Mononuclear cell (primary cell): ENCODE data around the gene RASSF1. TPM values are rescaled to one million over a fixed set of nuclear protein-coding genes. Genes with fewer than 3 reads are reported as not detected.

ENCODE experiments used
- H3K27me3 ChIP-seq: 2 replicates; pipeline ENCODE4 v1.6.0; 2011; ENCODE audit warnings: low read length, control low read depth; ENCODE audit not compliant: insufficient read depth
- H3K4me1 ChIP-seq: 2 replicates; pipeline ENCODE4 v1.5.1; 2011; ENCODE audit warnings: mild to moderate bottlenecking, low read length, control low read depth; ENCODE audit not compliant: insufficient read depth
- H3K4me3 ChIP-seq: 2 replicates; pipeline ENCODE4 v1.5.1; 2011; ENCODE audit warnings: mild to moderate bottlenecking, low read length, moderate library complexity
- H3K9me3 ChIP-seq: 2 replicates; pipeline ENCODE4 v1.5.1; 2011; ENCODE audit warnings: low read depth, mild to moderate bottlenecking, control low read depth, low read length
- total RNA-seq: library from RNA; depleted of rRNA; stranded (reverse); fragments of >200 nt; gene quantifications from one replicate; pipeline ENCODE4 v1.2.3, GENCODE V29; 2012

Gene RASSF1
- total RNA-seq, 1 donor = 44.8 TPM

- no peak overlapping the region for H3K4me3 ChIP-seq
- no peaks in the 10 kb centered on the region for H3K27me3 ChIP-seq
- H3K9me3 ChIP-seq = no peaks in the 10 kb centered on the region
- no peaks in the 10 kb centered on the region for H3K4me1 ChIP-seq
Measured at GRCh38 chr3:50373146-50374051, 32.8 kb upstream of the RASSF1 start.

- H3K4me3 ChIP-seq = no peak overlapping the region
- H3K4me1 ChIP-seq = no peaks in the 10 kb centered on the region
- H3K27me3 ChIP-seq = no peaks in the 10 kb centered on the region
- no peaks in the 10 kb centered on the region for H3K9me3 ChIP-seq
Measured at GRCh38 chr3:50372349-50372748, 31.7 kb upstream of the RASSF1 start.

GRCh38 chr3:50371133-50371685 is 30.6 kb upstream of the RASSF1 start:
- Histone ChIP-seq H3K9me3 (no peaks in the 10 kb centered on the region), H3K4me3 (no peak overlapping the region), H3K4me1 (peaks cover 2% of the 10 kb centered on the region), H3K27me3 (no peaks in the 10 kb centered on the region)

- Histone ChIP-seq H3K4me3 (no peak overlapping the region), H3K9me3 (no peaks in the 10 kb centered on the region), H3K27me3 (no peaks in the 10 kb centered on the region), H3K4me1 (peaks cover 8% of the 10 kb centered on the region)
Measured at GRCh38 chr3:50370594-50370993, 30.0 kb upstream of the RASSF1 start.

DNA sequence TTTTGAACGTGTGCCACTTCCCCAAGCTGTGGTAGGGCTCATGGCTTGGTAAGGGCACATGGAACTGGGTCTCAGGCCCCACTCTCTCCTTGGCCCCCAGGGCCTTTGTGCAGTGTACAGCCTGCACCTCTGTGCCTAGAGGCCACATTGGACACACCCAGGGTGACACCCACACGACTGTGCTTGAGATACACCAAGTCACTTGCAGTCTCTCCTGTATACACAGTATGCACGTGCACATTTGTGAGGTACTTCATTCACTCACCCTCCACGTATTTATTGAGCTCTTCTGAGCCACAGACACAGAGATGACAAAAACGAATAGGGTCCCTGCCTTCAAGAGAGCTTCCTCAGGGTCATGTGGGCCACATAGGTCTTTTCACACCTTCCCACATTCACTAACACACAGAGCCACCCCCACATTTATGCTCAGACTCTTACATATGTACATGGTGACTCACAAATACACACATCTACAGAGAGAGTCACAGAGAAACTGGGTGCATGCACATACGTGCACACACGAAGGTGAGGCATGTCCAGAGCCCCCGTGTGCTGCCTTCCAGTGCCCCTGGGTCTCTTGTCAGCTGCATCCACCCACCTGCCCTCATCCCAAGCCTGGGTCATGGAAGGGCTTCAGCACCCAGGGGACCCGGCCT is 28.5 kb upstream of the RASSF1 start:
- Histone ChIP-seq H3K27me3 (no peaks in the 10 kb centered on the region), H3K4me1 (peaks cover 18% of the 10 kb centered on the region), H3K4me3 (no peak overlapping the region), H3K9me3 (no peaks in the 10 kb centered on the region)

DNA sequence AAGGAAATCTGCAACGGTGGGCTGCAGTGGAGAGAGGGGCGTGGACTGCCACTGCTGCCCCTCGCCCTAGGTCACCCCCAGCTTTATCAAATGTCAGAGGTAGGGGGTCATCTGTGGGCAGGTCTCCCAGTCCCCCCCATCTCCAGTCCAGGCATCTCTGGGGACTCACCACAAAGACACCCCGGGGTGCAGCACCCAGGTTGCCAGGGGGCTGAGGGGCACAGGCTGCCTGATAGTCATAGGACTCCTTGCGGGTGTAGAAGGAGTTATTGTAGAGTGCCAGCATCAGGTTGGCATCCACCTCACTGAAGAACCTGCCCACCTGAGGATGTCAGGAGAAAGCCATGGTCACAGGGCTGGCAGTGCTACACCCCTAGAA is 25.2 kb upstream of the RASSF1 start:
- no peaks in the 10 kb centered on the region for H3K27me3 ChIP-seq
- peaks cover 19% of the 10 kb centered on the region for H3K4me1 ChIP-seq
- H3K4me3 ChIP-seq = peak overlapping the region; percentile 55
- no peaks in the 10 kb centered on the region for H3K9me3 ChIP-seq

DNA sequence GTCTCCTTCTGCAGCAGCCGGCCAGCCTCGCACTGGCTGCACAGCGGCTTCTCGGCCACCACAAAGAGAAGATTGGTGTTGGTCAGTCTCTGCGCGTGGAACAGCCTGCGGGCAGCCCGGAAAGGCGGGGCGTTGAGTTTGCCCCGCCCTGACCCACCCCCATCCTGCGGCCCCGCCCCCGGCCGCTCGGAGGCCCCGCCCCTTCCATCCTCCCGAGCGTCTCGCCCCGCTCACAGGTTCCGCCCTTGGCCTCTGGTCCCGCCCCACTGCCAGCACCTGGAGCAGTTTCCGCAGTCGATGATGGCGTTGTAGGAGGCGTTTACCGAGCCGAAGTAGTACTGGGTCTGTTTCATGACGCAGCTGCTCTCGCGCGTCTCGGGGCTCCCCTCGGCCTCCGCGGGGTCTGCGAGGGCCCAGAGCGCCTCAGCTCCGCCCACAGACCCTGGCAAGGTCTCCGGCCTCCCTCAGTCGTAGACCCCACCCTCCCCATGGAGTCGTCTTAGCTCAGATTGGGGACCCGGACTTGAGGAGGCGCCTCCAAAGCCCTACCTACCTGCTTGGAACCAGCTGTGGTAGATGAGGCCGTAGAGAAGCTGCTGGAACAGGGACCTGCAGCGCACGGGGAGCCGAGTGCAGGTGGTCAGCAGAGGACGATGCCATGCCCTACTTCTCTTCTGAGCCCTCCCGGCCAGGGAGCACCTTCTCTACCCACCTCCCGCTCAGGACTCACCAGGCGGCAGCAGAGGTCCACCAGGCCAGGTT is 24.6 kb upstream of the RASSF1 start:
- Histone ChIP-seq H3K4me1 (peaks cover 19% of the 10 kb centered on the region), H3K4me3 (peak overlapping the region; percentile 55)

DNA sequence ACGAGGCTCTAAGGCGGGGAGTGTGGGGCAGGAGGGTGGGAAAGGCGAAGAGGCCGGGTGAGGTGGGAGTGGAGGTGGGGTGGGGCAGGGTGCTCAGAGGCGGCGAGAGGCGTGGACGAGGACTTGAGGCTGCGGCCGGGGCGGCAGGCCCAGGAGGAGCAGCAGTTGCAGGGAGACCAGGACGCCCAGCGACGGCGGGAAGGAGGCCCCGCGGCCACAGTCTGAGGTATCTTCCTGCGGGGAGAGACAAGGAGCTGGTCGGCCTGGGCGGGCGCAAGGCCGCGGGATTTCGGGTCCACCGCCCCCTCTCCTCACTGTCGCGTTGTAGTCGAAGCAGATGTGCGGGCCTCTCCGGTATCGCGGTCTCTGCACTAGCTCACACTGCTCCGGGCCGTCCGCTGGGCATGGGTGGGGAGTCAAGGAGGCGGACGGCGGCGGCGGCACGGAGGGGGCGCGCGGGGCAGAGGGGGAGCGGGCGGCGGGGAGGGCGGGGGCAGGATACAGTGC is 24.0 kb upstream of the RASSF1 start:
- Histone ChIP-seq H3K4me1 (peaks cover 22% of the 10 kb centered on the region), H3K4me3 (no peak overlapping the region), H3K27me3 (no peaks in the 10 kb centered on the region), H3K9me3 (no peaks in the 10 kb centered on the region)

More for the DNA sequence above, 24.6 kb upstream of the RASSF1 start:
- Histone ChIP-seq H3K27me3 (no peaks in the 10 kb centered on the region), H3K9me3 (no peaks in the 10 kb centered on the region)

DNA sequence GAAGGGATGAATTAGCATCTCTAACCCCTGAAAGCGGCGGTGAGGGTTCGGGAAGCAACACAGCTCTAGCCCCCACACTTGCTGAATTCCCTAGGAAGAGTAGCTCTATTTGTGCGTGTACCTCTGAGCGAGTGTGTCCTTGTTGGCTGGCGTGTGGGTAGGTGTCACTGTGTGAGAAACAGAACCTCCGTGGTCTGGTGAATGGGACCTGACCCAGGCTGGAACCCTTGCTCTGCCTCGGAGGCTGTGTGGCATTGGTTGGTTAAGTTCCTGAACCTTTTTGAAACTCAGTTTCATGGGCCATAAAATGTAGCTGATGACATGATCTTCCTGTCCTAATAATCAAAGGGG is 19.1 kb upstream of the RASSF1 start:
- Histone ChIP-seq H3K4me1 (peaks cover 47% of the 10 kb centered on the region), H3K9me3 (no peaks in the 10 kb centered on the region), H3K4me3 (peak overlapping the region; percentile 66), H3K27me3 (no peaks in the 10 kb centered on the region)

DNA sequence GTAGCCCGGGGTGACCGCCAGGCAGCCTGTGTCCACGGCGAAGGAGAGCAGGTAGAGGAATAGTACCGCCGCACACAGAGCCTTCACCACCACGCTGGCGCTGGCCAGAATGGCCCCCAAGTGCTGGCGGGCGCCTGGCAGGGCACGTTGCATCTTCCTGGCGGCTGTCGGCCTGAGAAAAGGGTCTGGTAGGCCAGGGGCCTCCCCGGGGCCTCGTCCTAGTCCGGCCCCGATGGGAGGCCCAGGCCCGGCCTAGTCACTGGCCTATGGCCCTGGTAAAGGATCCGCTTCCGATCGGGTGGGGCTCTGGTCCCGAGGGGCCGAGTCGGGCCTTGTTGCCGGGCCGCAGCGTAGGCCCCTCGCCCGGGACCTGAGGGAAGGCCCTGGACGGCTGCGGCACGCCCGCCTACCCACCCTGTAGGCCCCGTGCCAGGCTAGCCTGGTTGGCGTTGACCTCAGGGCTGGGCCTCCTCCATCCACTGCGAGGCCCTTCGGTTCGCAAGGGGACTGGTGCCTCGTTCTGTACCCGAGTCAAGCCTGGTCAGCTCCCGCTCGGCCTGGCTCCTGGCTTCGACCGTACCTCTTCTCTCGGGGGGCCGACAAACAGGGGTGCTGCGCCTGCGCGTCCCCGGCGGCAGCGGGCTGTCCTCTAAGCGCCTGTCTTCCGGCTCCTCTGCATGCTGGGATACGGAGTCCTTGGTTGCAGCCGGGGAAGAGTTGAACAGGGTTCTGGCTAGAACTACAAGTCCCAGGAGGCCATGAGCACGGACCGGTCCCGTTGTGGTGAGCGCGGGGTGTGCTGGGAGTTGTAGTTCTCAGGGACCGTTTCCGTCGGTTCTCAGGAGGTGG is 18.5 kb upstream of the RASSF1 start, which contains the start of gene TMEM115:
Gene TMEM115, minus strand, starts transcription at position 611 of the 849 bp plus-strand sequence. Its CDS starts 458 bp downstream, at position 153.
- Histone ChIP-seq H3K27me3 (no peaks in the 10 kb centered on the region), H3K4me1 (peaks cover 41% of the 10 kb centered on the region), H3K9me3 (no peaks in the 10 kb centered on the region), H3K4me3 (peak within 1 kb of the TSS; percentile 66)

DNA sequence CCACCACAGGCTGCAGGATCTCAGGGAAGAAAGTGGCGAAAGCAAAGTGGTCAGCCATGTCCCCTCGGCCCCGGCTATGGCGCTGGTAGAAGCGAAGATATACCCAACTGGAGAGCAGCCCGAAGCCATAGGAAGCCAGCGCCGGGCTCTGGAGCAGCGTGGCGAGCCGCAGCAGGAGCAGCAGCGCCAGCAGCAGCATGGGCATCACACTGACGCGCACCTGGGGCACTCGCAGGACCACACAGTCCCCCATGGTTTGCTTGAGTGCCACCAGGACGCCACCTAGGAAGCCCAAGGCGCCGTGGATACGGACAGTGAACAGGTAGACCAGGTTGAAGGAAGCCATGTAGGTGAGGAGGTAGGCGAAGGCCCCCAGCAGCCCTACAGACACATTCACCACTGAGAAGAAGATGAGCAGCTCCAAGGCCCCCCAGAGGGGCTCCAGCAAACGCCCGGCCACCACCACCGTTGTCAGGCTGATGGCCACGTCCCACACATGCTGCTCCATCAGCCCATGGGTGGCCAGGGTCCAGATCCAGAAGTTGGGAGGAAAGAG is 17.8 kb upstream of the RASSF1 start:
- peak overlapping the region; percentile 66 for H3K4me3 ChIP-seq
- peaks cover 41% of the 10 kb centered on the region for H3K4me1 ChIP-seq
- no peaks in the 10 kb centered on the region for H3K27me3 ChIP-seq
- no peaks in the 10 kb centered on the region for H3K9me3 ChIP-seq

GRCh38 chr3:50357481-50357880 is 16.8 kb upstream of the RASSF1 start:
- Histone ChIP-seq H3K9me3 (no peaks in the 10 kb centered on the region), H3K4me3 (no peak overlapping the region), H3K4me1 (peaks cover 41% of the 10 kb centered on the region), H3K27me3 (no peaks in the 10 kb centered on the region)

DNA sequence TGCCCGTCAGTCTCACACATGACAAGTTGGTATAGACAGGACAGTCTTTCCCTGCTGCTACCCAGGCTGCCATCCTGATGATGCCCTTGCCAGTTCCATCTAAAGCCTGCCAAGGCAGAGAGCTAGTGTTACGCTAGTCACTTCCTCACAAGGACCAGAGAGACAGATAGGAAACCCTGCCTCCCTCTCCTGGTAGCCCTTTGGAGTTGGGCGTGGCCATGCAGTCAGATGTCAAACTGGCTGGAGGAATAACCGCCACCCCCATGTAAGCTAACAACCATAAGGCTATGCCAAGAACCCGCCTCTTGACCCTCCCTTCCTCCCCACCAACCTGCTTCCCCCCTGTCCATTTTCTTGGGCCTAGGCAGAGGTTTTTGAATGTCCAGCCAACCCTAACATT is 15.9 kb upstream of the RASSF1 start:
- H3K9me3 ChIP-seq = no peaks in the 10 kb centered on the region
- peaks cover 45% of the 10 kb centered on the region for H3K4me1 ChIP-seq
- no peaks in the 10 kb centered on the region for H3K27me3 ChIP-seq
- H3K4me3 ChIP-seq = no peak overlapping the region
